Transverse colon (tissue), 4 donors: ENCODE data around the gene SLIT3. TPM values are rescaled to one million over a fixed set of nuclear protein-coding genes. Genes with fewer than 3 reads are reported as not detected.
"Not testable (repeated sequence)": the region's sequence is repeated elsewhere in the genome, so short reads cannot be mapped to it uniquely, and the experiment has no call there.

Source experiments
- DNase-seq: peaks from one replicate; pipeline ENCODE4 v3.0.0-alpha.2; 2019
- H3K27ac ChIP-seq, 4 donors: fragments of 200-600 bp; sonication (generic); 2 replicates each; pipeline ENCODE4 v1.5.1; 2016 to 2018; ENCODE audit warnings: inconsistent platforms in 4 of 4
- H3K27me3 ChIP-seq: fragments of 200-600 bp; sonication (generic); 2 replicates; pipeline ENCODE4 v1.5.1; 2017; ENCODE audit warnings: inconsistent platforms
- H3K36me3 ChIP-seq, 4 donors: fragments of 200-600 bp; sonication (generic); 2 replicates each; pipeline ENCODE4 v1.5.1; 2017 to 2019; ENCODE audit warnings: inconsistent platforms in 4 of 4
- H3K4me1 ChIP-seq, 4 donors: fragments of 200-600 bp; sonication (generic); 2 replicates each; pipeline ENCODE4 v1.5.1; 2017 to 2020; ENCODE audit warnings: inconsistent platforms in 4 of 4
- H3K4me3 ChIP-seq, 4 donors: fragments of 200-600 bp; sonication (generic); 1 replicate in 1 of 4; 2 replicates in 3 of 4; pipeline versions ENCODE4 v1.5.1 to v1.6.1; 2017 to 2019; ENCODE audit warnings: inconsistent platforms in 4 of 4
- H3K9me3 ChIP-seq, 2 donors: fragments of 200-600 bp; sonication (generic); 2 replicates each; pipeline ENCODE4 v1.5.1; 2017 to 2019; ENCODE audit warnings: inconsistent platforms in 2 of 2
- EP300 ChIP-seq: sonication (generic); formaldehyde crosslinking; IDR thresholded peaks from one replicate; pipeline ENCODE4 v1.6.1; 2017; ENCODE audit warnings: antibody characterized with exemption, low read depth
- POLR2A ChIP-seq: fragments of 450-650 bp; IDR thresholded peaks from one replicate; pipeline ENCODE4 v1.6.1; 2016; ENCODE audit warnings: antibody characterized with exemption, mild to moderate bottlenecking, moderate library complexity
- POLR2AphosphoS5 ChIP-seq, 3 donors: sonication (generic); formaldehyde crosslinking; IDR thresholded peaks; one replicate each; pipeline ENCODE4 v1.6.1; 2016; ENCODE audit warnings: antibody characterized with exemption in 3 of 3
- WGBS, 2 donors: methylation state at CpG; one replicate each; pipeline ENCODE4 v1.1.5; 2018; ENCODE audit warnings: low coverage in 1 of 2; 5-methylcytosine and 5-hydroxymethylcytosine counted together
- in situ Hi-C, 4 donors: fragments of 200-750 bp; cut with MboI; loops; one replicate each; pipeline versions ENCODE4 v1.15.0 to v1.15.1; 2017; ENCODE audit warnings: low sequenced_read_pairs in 3 of 4, low pct_ligation_motif_present in 1 of 4, low pct_unique_long_range_greater_than_20kb in 1 of 4
- intact Hi-C: fragments of 100-400 bp; cut with DNase I; formaldehyde crosslinking; loops from one replicate; pipeline ENCODE4 v1.15.1; 2023; ENCODE audit warnings: low total_unique reads
- total RNA-seq, 4 donors: library from RNA; depleted of rRNA; stranded (reverse); fragments of >200 nt; gene quantifications; one replicate each; pipeline ENCODE4 v1.1.0, GENCODE V29; 2016
- TF ChIP-seq, protein P1 (sequence below), 5 experiments: fragments of 200-600 bp in 3 of 5; fragments of 450-650 bp in 2 of 5; sonication (generic) in 3 of 5; IDR thresholded peaks; 1 replicate in 2 of 5; 2 replicates in 3 of 5; pipeline ENCODE4 v1.5.1; 2016 to 2017; ENCODE audit warnings: antibody characterized with exemption in 5 of 5, inconsistent platforms in 3 of 5, mild to moderate bottlenecking in 2 of 5, moderate library complexity in 1 of 5

SLIT3 gene
- total RNA-seq, 4 donors from 2014 or later: 6.7 to 60.5 (median 9.6) TPM

DNA sequence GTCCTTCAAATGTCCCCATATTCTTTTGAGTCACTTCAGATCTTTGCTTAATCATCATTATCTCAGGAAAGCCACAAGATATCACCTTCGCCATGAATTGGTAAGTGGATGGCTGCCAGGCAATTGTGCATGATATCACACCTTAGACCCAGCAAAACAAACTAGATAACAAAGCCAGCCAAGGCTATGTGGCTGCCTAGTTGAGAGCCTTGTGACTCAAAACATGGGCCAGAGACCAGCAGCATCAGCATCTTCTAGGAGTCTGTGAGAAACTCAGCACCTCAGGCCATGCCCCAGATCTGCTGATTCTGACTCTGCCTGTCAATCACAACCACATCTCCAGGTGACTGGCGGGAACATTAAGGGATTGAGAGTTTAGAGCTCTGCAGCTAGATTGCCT lies 82.8 kb downstream of the SLIT3 start:
- in situ Hi-C loops (no loop called here), intact Hi-C loops (no loop called here)
- no peaks in the 10 kb centered on the region for H3K9me3 ChIP-seq
- DNase-seq: no peak
- H3K36me3 ChIP-seq: no peaks in the 10 kb centered on the region
- TF ChIP-seq EP300 (no peak), POLR2A (no peak)
- TF ChIP-seq, protein P1, sequence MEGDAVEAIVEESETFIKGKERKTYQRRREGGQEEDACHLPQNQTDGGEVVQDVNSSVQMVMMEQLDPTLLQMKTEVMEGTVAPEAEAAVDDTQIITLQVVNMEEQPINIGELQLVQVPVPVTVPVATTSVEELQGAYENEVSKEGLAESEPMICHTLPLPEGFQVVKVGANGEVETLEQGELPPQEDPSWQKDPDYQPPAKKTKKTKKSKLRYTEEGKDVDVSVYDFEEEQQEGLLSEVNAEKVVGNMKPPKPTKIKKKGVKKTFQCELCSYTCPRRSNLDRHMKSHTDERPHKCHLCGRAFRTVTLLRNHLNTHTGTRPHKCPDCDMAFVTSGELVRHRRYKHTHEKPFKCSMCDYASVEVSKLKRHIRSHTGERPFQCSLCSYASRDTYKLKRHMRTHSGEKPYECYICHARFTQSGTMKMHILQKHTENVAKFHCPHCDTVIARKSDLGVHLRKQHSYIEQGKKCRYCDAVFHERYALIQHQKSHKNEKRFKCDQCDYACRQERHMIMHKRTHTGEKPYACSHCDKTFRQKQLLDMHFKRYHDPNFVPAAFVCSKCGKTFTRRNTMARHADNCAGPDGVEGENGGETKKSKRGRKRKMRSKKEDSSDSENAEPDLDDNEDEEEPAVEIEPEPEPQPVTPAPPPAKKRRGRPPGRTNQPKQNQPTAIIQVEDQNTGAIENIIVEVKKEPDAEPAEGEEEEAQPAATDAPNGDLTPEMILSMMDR (IDR thresholded peaks at IDR 0.05): no peak
- 82 to 89% methylated on average over 1 to 2 of the region's 2 CpGs for WGBS, 2 donors
- no peaks in the 10 kb centered on the region for H3K4me1 ChIP-seq
- no peak overlapping the region for H3K27ac ChIP-seq
- H3K27me3 ChIP-seq: no peaks in the 10 kb centered on the region
- H3K4me3 ChIP-seq: no peak overlapping the region

DNA sequence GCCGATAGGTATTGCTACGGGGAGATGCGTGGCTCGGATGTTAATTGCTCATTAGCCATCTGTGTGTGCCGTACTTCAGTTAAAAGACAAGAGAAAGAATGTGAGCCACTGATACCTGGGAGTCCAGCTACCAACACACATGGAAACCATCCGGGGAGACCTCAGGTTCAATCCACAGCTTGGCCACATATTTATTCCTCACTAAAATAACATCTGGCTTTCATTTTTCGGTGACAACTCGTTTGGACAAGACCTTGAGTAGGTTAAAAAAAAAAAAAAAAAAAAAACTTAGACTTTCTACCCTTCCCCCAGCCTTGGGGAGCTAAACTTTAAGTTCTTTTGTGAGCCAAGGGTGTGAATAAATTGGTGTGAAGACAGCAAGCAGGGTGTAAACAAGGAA lies 84.1 kb downstream of the SLIT3 start:
- H3K9me3 ChIP-seq: no peaks in the 10 kb centered on the region
- no peak overlapping the region for H3K27ac ChIP-seq
- H3K4me1 ChIP-seq: no peaks in the 10 kb centered on the region
- DNase-seq: no peak
- intact Hi-C loops: no loop called here
- H3K27me3 ChIP-seq: no peaks in the 10 kb centered on the region
- no peak overlapping the region for H3K4me3 ChIP-seq
- no peaks in the 10 kb centered on the region for H3K36me3 ChIP-seq
- 86 to 87% methylated on average over 6 to 8 of the region's 8 CpGs for WGBS, 2 donors
- no peak for TF ChIP-seq POLR2A
- in situ Hi-C loops: no loop called here

DNA sequence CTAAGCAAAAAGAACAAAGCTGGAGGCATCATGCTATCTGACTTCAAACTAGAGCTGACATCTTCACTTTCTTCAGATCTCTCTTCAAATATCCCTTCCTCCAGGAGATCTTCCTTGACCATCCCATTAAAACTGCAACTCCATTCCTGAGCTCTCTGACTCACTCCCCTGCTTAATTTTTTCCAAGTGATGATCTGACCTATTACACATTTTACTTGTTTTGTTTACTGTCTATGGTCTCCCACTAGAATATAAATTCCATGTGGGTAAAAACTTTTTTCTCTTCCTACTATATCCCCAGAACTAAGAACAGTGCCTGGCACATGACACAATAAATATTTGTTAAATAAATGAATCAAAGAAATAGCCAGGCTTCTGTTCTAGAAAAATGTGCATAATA lies 87.5 kb downstream of the SLIT3 start:
- H3K27ac ChIP-seq: no peak overlapping the region
- H3K4me3 ChIP-seq: no peak overlapping the region
- H3K9me3 ChIP-seq: no peaks in the 10 kb centered on the region
- no peak for DNase-seq
- intact Hi-C loops (no loop called here), in situ Hi-C loops (no loop called here)
- no peaks in the 10 kb centered on the region for H3K36me3 ChIP-seq
- no peaks in the 10 kb centered on the region for H3K27me3 ChIP-seq
- no peaks in the 10 kb centered on the region for H3K4me1 ChIP-seq
- TF ChIP-seq, protein P1 (IDR thresholded peaks at IDR 0.05): no peak

DNA sequence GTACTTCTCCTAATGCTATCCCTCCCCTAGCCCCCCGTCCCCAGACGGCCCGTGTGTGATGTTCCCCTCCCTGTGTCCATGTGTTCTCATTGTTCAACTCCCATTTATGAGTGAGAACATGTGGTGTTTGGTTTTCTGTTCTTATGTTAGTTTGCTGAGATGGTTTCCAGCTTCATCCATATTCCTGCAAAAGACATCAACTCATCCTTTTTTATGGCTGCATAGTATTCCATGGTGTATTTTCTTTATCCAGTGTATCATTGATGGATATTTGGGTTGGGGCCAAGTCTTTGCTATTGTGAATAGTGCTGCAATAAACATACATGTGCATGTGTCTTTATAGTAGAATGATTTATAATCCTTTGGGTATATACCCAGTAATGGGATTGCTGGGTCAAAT lies 89.2 kb downstream of the SLIT3 start:
- H3K36me3 ChIP-seq, DNase-seq, H3K9me3 ChIP-seq, H3K4me1 ChIP-seq, in situ Hi-C loops, H3K27ac ChIP-seq, H3K4me3 ChIP-seq, H3K27me3 ChIP-seq, intact Hi-C loops: not testable (repeated sequence)
- 90 to 95% methylated on average over 2 to 3 of the region's 3 CpGs for WGBS, 2 donors

DNA sequence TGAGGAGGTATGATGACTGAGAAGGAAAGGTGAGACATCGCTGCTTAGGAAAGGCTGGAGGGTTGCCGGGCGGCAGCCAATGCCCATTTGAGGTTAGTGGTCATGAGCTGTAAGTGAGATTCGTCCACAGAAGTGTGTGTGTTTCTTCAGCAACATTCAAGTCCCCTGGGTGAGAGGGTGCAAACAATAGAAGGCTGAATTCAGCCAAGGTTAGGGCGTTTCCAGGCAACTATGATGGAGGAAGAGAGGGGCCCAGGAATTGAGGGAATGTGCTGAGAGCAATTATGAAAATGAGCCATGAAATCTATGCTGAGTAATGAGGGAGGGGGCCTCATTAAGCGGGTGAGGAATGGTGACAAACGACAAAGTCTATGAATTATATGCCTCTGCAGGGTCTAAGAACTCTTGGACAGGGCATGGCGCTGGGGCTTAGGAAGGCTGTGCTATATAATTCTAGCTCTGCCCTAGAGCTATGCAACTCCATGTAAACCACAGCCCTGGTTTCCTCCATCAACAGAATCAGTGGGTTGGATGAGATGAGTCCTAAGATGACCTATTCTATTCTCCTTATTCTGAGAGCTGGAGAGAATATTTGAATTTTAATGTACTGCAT lies 96.0 kb downstream of the SLIT3 start:
- intact Hi-C loops (no loop called here), in situ Hi-C loops (no loop called here)
- Histone ChIP-seq H3K36me3 (no peaks in the 10 kb centered on the region), H3K9me3 (no peaks in the 10 kb centered on the region), H3K27me3 (no peaks in the 10 kb centered on the region), H3K27ac (no peak overlapping the region), H3K4me3 (no peak overlapping the region), H3K4me1 (no peaks in the 10 kb centered on the region)
- 63 to 72% methylated on average over 4 to 8 of the region's 8 CpGs for WGBS, 2 donors
- TF ChIP-seq, protein P1 (IDR thresholded peaks at IDR 0.05): no peak
- TF ChIP-seq POLR2A: no peak
- no peak for TF ChIP-seq EP300
- no peak for TF ChIP-seq POLR2AphosphoS5 (IDR thresholded peaks at IDR 0.05)
- no peak for DNase-seq
